H9 (cell line): ENCODE data around the gene CNPPD1. TPM values are rescaled to one million over a fixed set of nuclear protein-coding genes. Genes with fewer than 3 reads are reported as not detected.

ENCODE experiments used
- DNase-seq: peaks from one replicate; pipeline ENCODE4 v3.0.0-alpha.2; 2017
- H2AFZ ChIP-seq: one replicate; pipeline ENCODE4 v1.6.1; 2013; ENCODE audit warnings: mild to moderate bottlenecking, low read length, control low read depth, moderate library complexity
- H2AK5ac ChIP-seq: 2 replicates; pipeline ENCODE4 v1.6.1; 2013; ENCODE audit warnings: low read length, control low read depth, mixed read lengths; ENCODE audit not compliant: insufficient read length
- H2BK120ac ChIP-seq: one replicate; pipeline ENCODE4 v1.6.1; 2013; ENCODE audit warnings: low read depth, mild to moderate bottlenecking, low read length, control low read depth, inconsistent platforms; ENCODE audit not compliant: poor library complexity, severe bottlenecking
- H2BK12ac ChIP-seq: 2 replicates; pipeline ENCODE4 v1.6.1; 2013; ENCODE audit warnings: low read length, control low read depth, mixed read lengths, low read depth; ENCODE audit not compliant: insufficient read length
- H2BK15ac ChIP-seq: 2 replicates; pipeline ENCODE4 v1.6.1; 2013; ENCODE audit warnings: low read depth, low read length, control low read depth
- H2BK20ac ChIP-seq: one replicate; pipeline ENCODE4 v1.6.1; 2013; ENCODE audit warnings: low read depth, mild to moderate bottlenecking, low read length, control low read depth, inconsistent platforms; ENCODE audit not compliant: poor library complexity, severe bottlenecking
- H2BK5ac ChIP-seq: 2 replicates; pipeline ENCODE4 v1.6.1; 2013; ENCODE audit warnings: low read length, control low read depth, mixed read lengths; ENCODE audit not compliant: insufficient read length
- H3K14ac ChIP-seq: 2 replicates; pipeline ENCODE4 v1.6.1; 2013; ENCODE audit warnings: low read length, control low read depth; ENCODE audit not compliant: insufficient read depth
- H3K18ac ChIP-seq: 2 replicates; pipeline ENCODE4 v1.6.1; 2013; ENCODE audit warnings: low read depth, mild to moderate bottlenecking, mixed read lengths, low read length, control low read depth; ENCODE audit not compliant: insufficient read length
- H3K23ac ChIP-seq: 2 replicates; pipeline ENCODE4 v1.6.1; 2013; ENCODE audit warnings: low read length, control low read depth, mixed read lengths, low read depth; ENCODE audit not compliant: insufficient read length
- H3K23me2 ChIP-seq: 2 replicates; pipeline ENCODE4 v1.6.1; 2013; ENCODE audit warnings: low read depth, mild to moderate bottlenecking, mixed read lengths, low read length, control low read depth; ENCODE audit not compliant: insufficient read length, poor library complexity, severe bottlenecking
- H3K27ac ChIP-seq: 2 replicates; pipeline ENCODE4 v1.5.1; 2013; ENCODE audit warnings: low read length, control low read depth, mixed read lengths, low read depth; ENCODE audit not compliant: insufficient read length
- H3K27me3 ChIP-seq: 2 replicates; pipeline ENCODE4 v1.6.1; 2013; ENCODE audit warnings: low read length, control low read depth, inconsistent platforms; ENCODE audit not compliant: insufficient read depth
- H3K4ac ChIP-seq: 2 replicates; pipeline ENCODE4 v1.6.1; 2013; ENCODE audit warnings: low read depth, mild to moderate bottlenecking, control low read depth, inconsistent platforms, low read length, moderate library complexity
- H3K4me1 ChIP-seq: 2 replicates; pipeline ENCODE4 v1.6.1; 2013; ENCODE audit warnings: low read length, control low read depth, inconsistent platforms; ENCODE audit not compliant: insufficient read depth
- H3K4me2 ChIP-seq: 2 replicates; pipeline ENCODE4 v1.6.1; 2013; ENCODE audit warnings: low read length, control low read depth, mixed read lengths; ENCODE audit not compliant: insufficient read length, insufficient read depth
- H3K56ac ChIP-seq: 2 replicates; pipeline ENCODE4 v1.6.1; 2013; ENCODE audit warnings: low read depth, mild to moderate bottlenecking, mixed read lengths, low read length, control low read depth; ENCODE audit not compliant: insufficient read length
- H3K79me1 ChIP-seq: 2 replicates; pipeline ENCODE4 v1.6.1; 2013; ENCODE audit warnings: low read depth, mild to moderate bottlenecking, moderate library complexity, low read length, control low read depth, inconsistent platforms; ENCODE audit not compliant: insufficient read depth, poor library complexity, severe bottlenecking
- H3K79me2 ChIP-seq: 2 replicates; pipeline ENCODE4 v1.6.1; 2013; ENCODE audit warnings: low read length, control low read depth, inconsistent platforms; ENCODE audit not compliant: insufficient read depth
- H3K9ac ChIP-seq: 2 replicates; pipeline ENCODE4 v1.6.1; 2013; ENCODE audit warnings: low read length, control low read depth, mixed read lengths; ENCODE audit not compliant: insufficient read length; ENCODE audit errors: extremely low read depth
- H3K9me3 ChIP-seq: one replicate; pipeline ENCODE4 v1.6.1; 2013; ENCODE audit warnings: low read depth, low read length, inconsistent platforms; ENCODE audit not compliant: control insufficient read depth
- H3T11ph ChIP-seq: one replicate; pipeline ENCODE4 v1.6.1; 2013; ENCODE audit warnings: mild to moderate bottlenecking, low read length, control low read depth, inconsistent platforms
- H4K20me1 ChIP-seq: one replicate; pipeline ENCODE4 v1.6.1; 2013; ENCODE audit not compliant: control insufficient read depth, insufficient read length, insufficient read depth
- H4K5ac ChIP-seq: 2 replicates; pipeline ENCODE4 v1.6.1; 2013; ENCODE audit warnings: low read depth, mild to moderate bottlenecking, mixed read lengths, low read length, control low read depth; ENCODE audit not compliant: insufficient read length
- H4K8ac ChIP-seq: replicated peaks from 2 replicates; pipeline ENCODE4 v1.6.1; 2013; ENCODE audit warnings: low read length, control low read depth, mixed read lengths, low read depth; ENCODE audit not compliant: insufficient read length
- H4K91ac ChIP-seq: 2 replicates; pipeline ENCODE4 v1.6.1; 2013; ENCODE audit warnings: low read depth, mild to moderate bottlenecking, moderate library complexity, mixed read lengths, low read length, control low read depth; ENCODE audit not compliant: insufficient read length
- H3K27ac Mint-ChIP-seq, 3 experiments: 2 replicates in 2 of 3; 3 replicates in 1 of 3; pipeline ENCODE4 v1.8.0; 2020 to 2021; ENCODE audit warnings: mixed read lengths in 3 of 3, mild to moderate bottlenecking in 1 of 3, moderate library complexity in 1 of 3
- H3K27me3 Mint-ChIP-seq: 2 replicates; pipeline ENCODE4 v1.8.0; 2021; ENCODE audit warnings: low read depth, mild to moderate bottlenecking, moderate library complexity, mixed read lengths
- H3K36me3 Mint-ChIP-seq, 3 experiments: 2 replicates in 2 of 3; 3 replicates in 1 of 3; pipeline ENCODE4 v1.8.0; 2020 to 2021; ENCODE audit warnings: low read depth in 3 of 3, mixed read lengths in 3 of 3; ENCODE audit not compliant: insufficient read depth in 1 of 3
- H3K4me1 Mint-ChIP-seq, 2 experiments: 2 replicates each; pipeline ENCODE4 v1.8.0; 2020; ENCODE audit warnings: mixed read lengths in 2 of 2
- H3K4me3 Mint-ChIP-seq, 2 experiments: 2 replicates in 1 of 2; 3 replicates in 1 of 2; pipeline ENCODE4 v1.8.0; 2020 to 2021; ENCODE audit warnings: mild to moderate bottlenecking in 2 of 2, mixed read lengths in 2 of 2, moderate library complexity in 1 of 2
- H3K9me3 Mint-ChIP-seq, 2 experiments: 2 replicates in 1 of 2; 3 replicates in 1 of 2; pipeline ENCODE4 v1.8.0; 2020; ENCODE audit warnings: mild to moderate bottlenecking in 2 of 2, mixed read lengths in 2 of 2, moderate library complexity in 1 of 2
- WGBS: extraction: QIAGEN DNeasy Blood & Tissue Kit; methylation state at CpG from one replicate; pipeline ENCODE4 v1.1.7; 2013; ENCODE audit warnings: missing lambda C conversion rate, low lambda C conversion rate, mixed read lengths; ENCODE audit not compliant: insufficient read length; ENCODE audit errors: extremely low coverage; 5-methylcytosine and 5-hydroxymethylcytosine counted together
- total RNA-seq: library from RNA; stranded (reverse); gene quantifications from 2 replicates; pipeline ENCODE4 v1.2.1, GENCODE V29; 2021
- TF ChIP-seq, protein P1 (sequence below): fragments of 200-600 bp; sonication (generic); conservative IDR thresholded peaks from 3 replicates; pipeline ENCODE4 v1.8.0; 2021; ENCODE audit warnings: antibody characterized with exemption, mild to moderate bottlenecking

Gene CNPPD1
- total RNA-seq, 1 experiment from 2014 or later, result 33.0 TPM

DNA sequence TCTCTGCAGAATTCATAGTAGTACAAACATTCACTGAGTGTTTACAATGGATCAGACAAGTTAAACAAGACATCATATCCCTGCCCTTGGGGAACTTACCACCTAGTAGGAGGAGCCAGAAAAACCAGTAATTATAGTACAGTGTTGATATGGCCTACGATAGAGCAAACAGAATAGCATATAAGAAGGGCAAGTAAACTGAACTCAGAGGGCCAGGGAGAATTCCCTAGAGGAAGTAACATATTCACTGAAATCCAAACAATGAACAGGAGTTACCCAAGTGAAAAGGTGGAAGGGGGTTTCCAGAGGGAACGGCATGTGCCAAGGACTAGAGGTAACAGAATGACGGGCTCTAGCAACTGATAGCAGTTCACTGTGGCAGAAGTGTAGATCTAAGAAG, 50.2 kb downstream of the CNPPD1 start:
- Histone ChIP-seq H2BK15ac (no peak overlapping the region), H2BK20ac (no peak overlapping the region), H2AK5ac (no peak overlapping the region), H3K23ac (no peak overlapping the region), H3K4ac (no peak overlapping the region), H3K4me2 (no peak overlapping the region), H3K18ac (no peak overlapping the region), H3K27me3 (no peaks in the 10 kb centered on the region), H3K27ac (no peak overlapping the region), H3K79me1 (no peaks in the 10 kb centered on the region), H3K9me3 (no peaks in the 10 kb centered on the region), H3T11ph (no peak overlapping the region), H4K91ac (no peak overlapping the region), H2BK120ac (no peak overlapping the region), H4K8ac (no peak overlapping the region), H2BK5ac (no peak overlapping the region), H2AFZ (no peak overlapping the region), H2BK12ac (no peak overlapping the region), H3K9ac (no peak overlapping the region), H3K14ac (no peak overlapping the region), H4K5ac (no peak overlapping the region), H3K79me2 (no peaks in the 10 kb centered on the region), H4K20me1 (no peaks in the 10 kb centered on the region), H3K23me2 (no peaks in the 10 kb centered on the region), H3K56ac (no peak overlapping the region), H3K4me1 (0 out of 2 replicates have a peak, but pooled peaks cover 4% of the 10 kb centered on the region)
- TF ChIP-seq, protein P1, sequence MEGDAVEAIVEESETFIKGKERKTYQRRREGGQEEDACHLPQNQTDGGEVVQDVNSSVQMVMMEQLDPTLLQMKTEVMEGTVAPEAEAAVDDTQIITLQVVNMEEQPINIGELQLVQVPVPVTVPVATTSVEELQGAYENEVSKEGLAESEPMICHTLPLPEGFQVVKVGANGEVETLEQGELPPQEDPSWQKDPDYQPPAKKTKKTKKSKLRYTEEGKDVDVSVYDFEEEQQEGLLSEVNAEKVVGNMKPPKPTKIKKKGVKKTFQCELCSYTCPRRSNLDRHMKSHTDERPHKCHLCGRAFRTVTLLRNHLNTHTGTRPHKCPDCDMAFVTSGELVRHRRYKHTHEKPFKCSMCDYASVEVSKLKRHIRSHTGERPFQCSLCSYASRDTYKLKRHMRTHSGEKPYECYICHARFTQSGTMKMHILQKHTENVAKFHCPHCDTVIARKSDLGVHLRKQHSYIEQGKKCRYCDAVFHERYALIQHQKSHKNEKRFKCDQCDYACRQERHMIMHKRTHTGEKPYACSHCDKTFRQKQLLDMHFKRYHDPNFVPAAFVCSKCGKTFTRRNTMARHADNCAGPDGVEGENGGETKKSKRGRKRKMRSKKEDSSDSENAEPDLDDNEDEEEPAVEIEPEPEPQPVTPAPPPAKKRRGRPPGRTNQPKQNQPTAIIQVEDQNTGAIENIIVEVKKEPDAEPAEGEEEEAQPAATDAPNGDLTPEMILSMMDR, result no peak
- no peaks in the 10 kb centered on the region for H3K36me3 Mint-ChIP-seq
- no peak overlapping the region for H3K4me3 Mint-ChIP-seq
- H3K4me1 Mint-ChIP-seq, result peaks cover 4 to 6% of the 10 kb centered on the region in 2 experiments; a peak in 2 of 4 replicates
- no CpG with 5 or more reads among the region's 3 CpGs for WGBS
- H3K27me3 Mint-ChIP-seq, result no peaks in the 10 kb centered on the region
- DNase-seq, result no peak
- no peaks in the 10 kb centered on the region for H3K9me3 Mint-ChIP-seq
- H3K27ac Mint-ChIP-seq, result no peak overlapping the region
